ENCODE results near the gene CXCL14. TPM values are rescaled to one million over a fixed set of nuclear protein-coding genes. Genes with fewer than 3 reads are reported as not detected.

The CXCL14 gene, protein sequence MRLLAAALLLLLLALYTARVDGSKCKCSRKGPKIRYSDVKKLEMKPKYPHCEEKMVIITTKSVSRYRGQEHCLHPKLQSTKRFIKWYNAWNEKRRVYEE
- total RNA-seq (2014; rRNA removed; shearing (Covaris generic)) (not detected in 2 replicates), polyA plus RNA-seq (2016; fragmentation: Nextera tagmentation; extraction: Ambion mirVana) (1.7 TPM in 2 replicates)
- long read RNA-seq = 0 reads

DNA sequence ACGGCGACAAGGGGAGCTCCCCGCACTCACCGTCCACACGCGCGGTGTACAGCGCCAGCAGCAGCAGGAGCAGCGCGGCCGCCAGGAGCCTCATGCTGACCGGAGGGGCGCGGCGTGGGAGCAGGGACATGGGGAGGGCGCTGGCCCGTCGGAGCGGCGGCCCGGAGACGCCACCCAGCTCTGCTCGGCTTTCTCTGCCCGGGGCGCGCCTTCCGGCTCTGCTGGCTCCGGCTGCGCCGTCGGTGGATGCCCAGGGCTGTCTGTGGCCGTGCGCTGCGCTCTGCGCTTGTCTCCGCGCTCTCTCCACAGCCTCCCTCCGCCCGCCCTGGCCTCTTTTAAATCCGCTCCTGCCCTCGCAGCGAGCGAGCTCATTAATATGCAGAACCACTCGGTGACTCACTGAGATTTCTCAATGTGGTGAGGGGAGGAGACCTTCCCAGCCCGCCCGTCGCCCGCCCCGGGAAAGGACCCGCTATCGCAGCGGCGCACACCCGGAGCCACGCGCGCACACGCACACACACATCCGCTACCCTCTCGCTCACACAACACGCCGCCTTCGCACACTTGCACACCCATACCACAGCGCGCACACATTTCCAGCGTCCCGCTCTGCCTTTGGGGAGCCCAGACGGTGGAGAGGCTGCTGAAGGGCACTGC is at the start of gene CXCL14:
TSS of gene CXCL14 (minus strand) at position 307 of the 657 bp plus-strand sequence. CDS start at position 94, 213 bp downstream.
- no peaks in the 10 kb centered on the region for H3K36me3 Mint-ChIP-seq (ENCODE audit: low read depth)
- no peaks in the 10 kb centered on the region for H3K9me2 ChIP-seq (ENCODE audit: insufficient read depth)
- no peaks in the 10 kb centered on the region for H3K36me3 ChIP-seq (ENCODE audit: insufficient read depth)
- no peak within 1 kb of the TSS for H3K27ac ChIP-seq (ENCODE audit: low read depth)
- H3F3A ChIP-seq (replicated peaks; ENCODE audit: low read depth) = no peaks in the 10 kb centered on the region
- peak within 1 kb of the TSS; percentile 86 for H3K4me3 Mint-ChIP-seq
- H2AFZ ChIP-seq = peak within 1 kb of the TSS; percentile 94
- H4K20me1 ChIP-seq (replicated peaks; ENCODE audit: insufficient read depth) = no peaks in the 10 kb centered on the region
- peaks cover 61% of the 10 kb centered on the region for H3K27me3 ChIP-seq (ENCODE audit: insufficient read depth)
- H3K4me3 ChIP-seq = peak within 1 kb of the TSS; percentile 64
- peaks cover 28% of the 10 kb centered on the region for H3K4me1 Mint-ChIP-seq
- H3K4me2 ChIP-seq = peak within 1 kb of the TSS; percentile 90
- ATAC-seq (peak; percentile 72), DNase-seq (ENCODE audit: low spot score) (peak; percentile 84)
- H3K27ac Mint-ChIP-seq = no peak within 1 kb of the TSS
- H3K4me1 ChIP-seq (ENCODE audit: insufficient read depth) = peaks cover 17% of the 10 kb centered on the region
- no peaks in the 10 kb centered on the region for H3K9me3 Mint-ChIP-seq
- TF ChIP-seq, protein P1, sequence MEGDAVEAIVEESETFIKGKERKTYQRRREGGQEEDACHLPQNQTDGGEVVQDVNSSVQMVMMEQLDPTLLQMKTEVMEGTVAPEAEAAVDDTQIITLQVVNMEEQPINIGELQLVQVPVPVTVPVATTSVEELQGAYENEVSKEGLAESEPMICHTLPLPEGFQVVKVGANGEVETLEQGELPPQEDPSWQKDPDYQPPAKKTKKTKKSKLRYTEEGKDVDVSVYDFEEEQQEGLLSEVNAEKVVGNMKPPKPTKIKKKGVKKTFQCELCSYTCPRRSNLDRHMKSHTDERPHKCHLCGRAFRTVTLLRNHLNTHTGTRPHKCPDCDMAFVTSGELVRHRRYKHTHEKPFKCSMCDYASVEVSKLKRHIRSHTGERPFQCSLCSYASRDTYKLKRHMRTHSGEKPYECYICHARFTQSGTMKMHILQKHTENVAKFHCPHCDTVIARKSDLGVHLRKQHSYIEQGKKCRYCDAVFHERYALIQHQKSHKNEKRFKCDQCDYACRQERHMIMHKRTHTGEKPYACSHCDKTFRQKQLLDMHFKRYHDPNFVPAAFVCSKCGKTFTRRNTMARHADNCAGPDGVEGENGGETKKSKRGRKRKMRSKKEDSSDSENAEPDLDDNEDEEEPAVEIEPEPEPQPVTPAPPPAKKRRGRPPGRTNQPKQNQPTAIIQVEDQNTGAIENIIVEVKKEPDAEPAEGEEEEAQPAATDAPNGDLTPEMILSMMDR (conservative IDR thresholded peaks at IDR 0.05; ENCODE audit: low read depth in 2 of 2) = no peak
- no peak for TF ChIP-seq JUNB (IDR thresholded peaks at IDR 0.05; ENCODE audit: unreplicated experiment)
- TF ChIP-seq EZH2phosphoT487 (IDR thresholded peaks at IDR 0.05; ENCODE audit: unreplicated experiment) = peak; percentile 12
- TF ChIP-seq EZH2 (IDR thresholded peaks at IDR 0.05; ENCODE audit: low read depth, unreplicated experiment) = peak; percentile 16
- no peak for TF ChIP-seq STAT1 (IDR thresholded peaks at IDR 0.05; ENCODE audit: unreplicated experiment)
- TF ChIP-seq ZNF114 (CRISPR knock-in tag; IDR thresholded peaks at IDR 0.05) = no peak
- TF ChIP-seq, protein P2, sequence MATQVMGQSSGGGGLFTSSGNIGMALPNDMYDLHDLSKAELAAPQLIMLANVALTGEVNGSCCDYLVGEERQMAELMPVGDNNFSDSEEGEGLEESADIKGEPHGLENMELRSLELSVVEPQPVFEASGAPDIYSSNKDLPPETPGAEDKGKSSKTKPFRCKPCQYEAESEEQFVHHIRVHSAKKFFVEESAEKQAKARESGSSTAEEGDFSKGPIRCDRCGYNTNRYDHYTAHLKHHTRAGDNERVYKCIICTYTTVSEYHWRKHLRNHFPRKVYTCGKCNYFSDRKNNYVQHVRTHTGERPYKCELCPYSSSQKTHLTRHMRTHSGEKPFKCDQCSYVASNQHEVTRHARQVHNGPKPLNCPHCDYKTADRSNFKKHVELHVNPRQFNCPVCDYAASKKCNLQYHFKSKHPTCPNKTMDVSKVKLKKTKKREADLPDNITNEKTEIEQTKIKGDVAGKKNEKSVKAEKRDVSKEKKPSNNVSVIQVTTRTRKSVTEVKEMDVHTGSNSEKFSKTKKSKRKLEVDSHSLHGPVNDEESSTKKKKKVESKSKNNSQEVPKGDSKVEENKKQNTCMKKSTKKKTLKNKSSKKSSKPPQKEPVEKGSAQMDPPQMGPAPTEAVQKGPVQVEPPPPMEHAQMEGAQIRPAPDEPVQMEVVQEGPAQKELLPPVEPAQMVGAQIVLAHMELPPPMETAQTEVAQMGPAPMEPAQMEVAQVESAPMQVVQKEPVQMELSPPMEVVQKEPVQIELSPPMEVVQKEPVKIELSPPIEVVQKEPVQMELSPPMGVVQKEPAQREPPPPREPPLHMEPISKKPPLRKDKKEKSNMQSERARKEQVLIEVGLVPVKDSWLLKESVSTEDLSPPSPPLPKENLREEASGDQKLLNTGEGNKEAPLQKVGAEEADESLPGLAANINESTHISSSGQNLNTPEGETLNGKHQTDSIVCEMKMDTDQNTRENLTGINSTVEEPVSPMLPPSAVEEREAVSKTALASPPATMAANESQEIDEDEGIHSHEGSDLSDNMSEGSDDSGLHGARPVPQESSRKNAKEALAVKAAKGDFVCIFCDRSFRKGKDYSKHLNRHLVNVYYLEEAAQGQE (IDR thresholded peaks at IDR 0.05; ENCODE audit: unreplicated experiment) = no peak
- TF ChIP-seq, protein P3, sequence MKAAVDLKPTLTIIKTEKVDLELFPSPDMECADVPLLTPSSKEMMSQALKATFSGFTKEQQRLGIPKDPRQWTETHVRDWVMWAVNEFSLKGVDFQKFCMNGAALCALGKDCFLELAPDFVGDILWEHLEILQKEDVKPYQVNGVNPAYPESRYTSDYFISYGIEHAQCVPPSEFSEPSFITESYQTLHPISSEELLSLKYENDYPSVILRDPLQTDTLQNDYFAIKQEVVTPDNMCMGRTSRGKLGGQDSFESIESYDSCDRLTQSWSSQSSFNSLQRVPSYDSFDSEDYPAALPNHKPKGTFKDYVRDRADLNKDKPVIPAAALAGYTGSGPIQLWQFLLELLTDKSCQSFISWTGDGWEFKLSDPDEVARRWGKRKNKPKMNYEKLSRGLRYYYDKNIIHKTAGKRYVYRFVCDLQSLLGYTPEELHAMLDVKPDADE (IDR thresholded peaks at IDR 0.05) = no peak
- no peak for TF ChIP-seq NANOG (IDR thresholded peaks at IDR 0.05; ENCODE audit: borderline replicate concordance)
- TF ChIP-seq, protein P4, sequence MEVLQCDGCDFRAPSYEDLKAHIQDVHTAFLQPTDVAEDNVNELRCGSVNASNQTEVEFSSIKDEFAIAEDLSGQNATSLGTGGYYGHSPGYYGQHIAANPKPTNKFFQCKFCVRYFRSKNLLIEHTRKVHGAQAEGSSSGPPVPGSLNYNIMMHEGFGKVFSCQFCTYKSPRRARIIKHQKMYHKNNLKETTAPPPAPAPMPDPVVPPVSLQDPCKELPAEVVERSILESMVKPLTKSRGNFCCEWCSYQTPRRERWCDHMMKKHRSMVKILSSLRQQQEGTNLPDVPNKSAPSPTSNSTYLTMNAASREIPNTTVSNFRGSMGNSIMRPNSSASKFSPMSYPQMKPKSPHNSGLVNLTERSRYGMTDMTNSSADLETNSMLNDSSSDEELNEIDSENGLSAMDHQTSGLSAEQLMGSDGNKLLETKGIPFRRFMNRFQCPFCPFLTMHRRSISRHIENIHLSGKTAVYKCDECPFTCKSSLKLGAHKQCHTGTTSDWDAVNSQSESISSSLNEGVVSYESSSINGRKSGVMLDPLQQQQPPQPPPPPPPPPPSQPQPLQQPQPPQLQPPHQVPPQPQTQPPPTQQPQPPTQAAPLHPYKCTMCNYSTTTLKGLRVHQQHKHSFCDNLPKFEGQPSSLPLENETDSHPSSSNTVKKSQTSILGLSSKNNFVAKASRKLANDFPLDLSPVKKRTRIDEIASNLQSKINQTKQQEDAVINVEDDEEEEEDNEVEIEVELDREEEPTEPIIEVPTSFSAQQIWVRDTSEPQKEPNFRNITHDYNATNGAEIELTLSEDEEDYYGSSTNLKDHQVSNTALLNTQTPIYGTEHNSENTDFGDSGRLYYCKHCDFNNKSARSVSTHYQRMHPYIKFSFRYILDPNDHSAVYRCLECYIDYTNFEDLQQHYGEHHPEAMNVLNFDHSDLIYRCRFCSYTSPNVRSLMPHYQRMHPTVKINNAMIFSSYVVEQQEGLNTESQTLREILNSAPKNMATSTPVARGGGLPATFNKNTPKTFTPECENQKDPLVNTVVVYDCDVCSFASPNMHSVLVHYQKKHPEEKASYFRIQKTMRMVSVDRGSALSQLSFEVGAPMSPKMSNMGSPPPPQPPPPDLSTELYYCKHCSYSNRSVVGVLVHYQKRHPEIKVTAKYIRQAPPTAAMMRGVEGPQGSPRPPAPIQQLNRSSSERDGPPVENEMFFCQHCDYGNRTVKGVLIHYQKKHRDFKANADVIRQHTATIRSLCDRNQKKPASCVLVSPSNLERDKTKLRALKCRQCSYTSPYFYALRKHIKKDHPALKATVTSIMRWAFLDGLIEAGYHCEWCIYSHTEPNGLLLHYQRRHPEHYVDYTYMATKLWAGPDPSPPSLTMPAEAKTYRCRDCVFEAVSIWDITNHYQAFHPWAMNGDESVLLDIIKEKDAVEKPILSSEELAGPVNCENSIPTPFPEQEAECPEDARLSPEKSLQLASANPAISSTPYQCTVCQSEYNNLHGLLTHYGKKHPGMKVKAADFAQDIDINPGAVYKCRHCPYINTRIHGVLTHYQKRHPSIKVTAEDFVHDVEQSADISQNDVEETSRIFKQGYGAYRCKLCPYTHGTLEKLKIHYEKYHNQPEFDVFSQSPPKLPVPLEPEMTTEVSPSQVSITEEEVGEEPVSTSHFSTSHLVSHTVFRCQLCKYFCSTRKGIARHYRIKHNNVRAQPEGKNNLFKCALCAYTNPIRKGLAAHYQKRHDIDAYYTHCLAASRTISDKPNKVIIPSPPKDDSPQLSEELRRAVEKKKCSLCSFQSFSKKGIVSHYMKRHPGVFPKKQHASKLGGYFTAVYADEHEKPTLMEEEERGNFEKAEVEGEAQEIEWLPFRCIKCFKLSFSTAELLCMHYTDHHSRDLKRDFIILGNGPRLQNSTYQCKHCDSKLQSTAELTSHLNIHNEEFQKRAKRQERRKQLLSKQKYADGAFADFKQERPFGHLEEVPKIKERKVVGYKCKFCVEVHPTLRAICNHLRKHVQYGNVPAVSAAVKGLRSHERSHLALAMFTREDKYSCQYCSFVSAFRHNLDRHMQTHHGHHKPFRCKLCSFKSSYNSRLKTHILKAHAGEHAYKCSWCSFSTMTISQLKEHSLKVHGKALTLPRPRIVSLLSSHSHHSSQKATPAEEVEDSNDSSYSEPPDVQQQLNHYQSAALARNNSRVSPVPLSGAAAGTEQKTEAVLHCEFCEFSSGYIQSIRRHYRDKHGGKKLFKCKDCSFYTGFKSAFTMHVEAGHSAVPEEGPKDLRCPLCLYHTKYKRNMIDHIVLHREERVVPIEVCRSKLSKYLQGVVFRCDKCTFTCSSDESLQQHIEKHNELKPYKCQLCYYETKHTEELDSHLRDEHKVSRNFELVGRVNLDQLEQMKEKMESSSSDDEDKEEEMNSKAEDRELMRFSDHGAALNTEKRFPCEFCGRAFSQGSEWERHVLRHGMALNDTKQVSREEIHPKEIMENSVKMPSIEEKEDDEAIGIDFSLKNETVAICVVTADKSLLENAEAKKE (CRISPR knock-in tag; IDR thresholded peaks at IDR 0.05) = no peak
- no peak for TF ChIP-seq POLR2AphosphoS5 (IDR thresholded peaks at IDR 0.05; ENCODE audit: low read depth)
- no peak for TF ChIP-seq ZNF331 (CRISPR knock-in tag; IDR thresholded peaks at IDR 0.05; ENCODE audit: low read depth)
- no peak for TF ChIP-seq CREB1 (CRISPR knock-in tag; IDR thresholded peaks at IDR 0.05; ENCODE audit: low read depth)
- H3K27me3 Mint-ChIP-seq (ENCODE audit: insufficient read depth, low read depth, poor library complexity) = peaks cover 47% of the 10 kb centered on the region
- no peaks in the 10 kb centered on the region for H3K79me2 ChIP-seq (replicated peaks; ENCODE audit: insufficient read depth)
